ENCODE data around the gene CFAP46. TPM values are rescaled to one million over a fixed set of nuclear protein-coding genes. Genes with fewer than 3 reads are reported as not detected.

The CFAP46 gene
- total and polyA plus RNA-seq, 4 donors, result 0.33 to 0.59 (median 0.42) TPM

GRCh38 chr10:132786884-132787494, 155.4 kb downstream of the CFAP46 start:
- H3K4me3 ChIP-seq (ENCODE audit: low read depth in 1 of 3, low read length in 3 of 3), result no peak overlapping the region
- TF ChIP-seq, protein P1, sequence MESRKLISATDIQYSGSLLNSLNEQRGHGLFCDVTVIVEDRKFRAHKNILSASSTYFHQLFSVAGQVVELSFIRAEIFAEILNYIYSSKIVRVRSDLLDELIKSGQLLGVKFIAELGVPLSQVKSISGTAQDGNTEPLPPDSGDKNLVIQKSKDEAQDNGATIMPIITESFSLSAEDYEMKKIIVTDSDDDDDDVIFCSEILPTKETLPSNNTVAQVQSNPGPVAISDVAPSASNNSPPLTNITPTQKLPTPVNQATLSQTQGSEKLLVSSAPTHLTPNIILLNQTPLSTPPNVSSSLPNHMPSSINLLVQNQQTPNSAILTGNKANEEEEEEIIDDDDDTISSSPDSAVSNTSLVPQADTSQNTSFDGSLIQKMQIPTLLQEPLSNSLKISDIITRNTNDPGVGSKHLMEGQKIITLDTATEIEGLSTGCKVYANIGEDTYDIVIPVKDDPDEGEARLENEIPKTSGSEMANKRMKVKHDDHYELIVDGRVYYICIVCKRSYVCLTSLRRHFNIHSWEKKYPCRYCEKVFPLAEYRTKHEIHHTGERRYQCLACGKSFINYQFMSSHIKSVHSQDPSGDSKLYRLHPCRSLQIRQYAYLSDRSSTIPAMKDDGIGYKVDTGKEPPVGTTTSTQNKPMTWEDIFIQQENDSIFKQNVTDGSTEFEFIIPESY (IDR thresholded peaks at IDR 0.05), result no peak
- TF ChIP-seq NR2F2 (IDR thresholded peaks at IDR 0.05) (no peak), EGR1 (IDR thresholded peaks at IDR 0.05; ENCODE audit: low read depth in 2 of 2) (no peak)
- TF ChIP-seq, protein P2, sequence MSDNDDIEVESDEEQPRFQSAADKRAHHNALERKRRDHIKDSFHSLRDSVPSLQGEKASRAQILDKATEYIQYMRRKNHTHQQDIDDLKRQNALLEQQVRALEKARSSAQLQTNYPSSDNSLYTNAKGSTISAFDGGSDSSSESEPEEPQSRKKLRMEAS (IDR thresholded peaks at IDR 0.05), result no peak
- no peak overlapping the region for H3K27ac ChIP-seq (ENCODE audit: low read depth in 1 of 2, low read length in 2 of 2)
- peaks cover 2 to 22% (median 6%) of the 10 kb centered on the region in 4 donors for H3K4me1 ChIP-seq (ENCODE audit: control insufficient read depth in 4 of 4, insufficient read depth in 4 of 4, low read length in 3 of 4)
- H3K36me3 ChIP-seq (ENCODE audit: control insufficient read depth in 4 of 4, insufficient read depth in 3 of 4, low read depth in 1 of 4, low read length in 3 of 4), result peaks cover under 1 to 3% (median 2%) of the 10 kb centered on the region in 4 donors
- no peak overlapping the region for H3K9ac ChIP-seq (ENCODE audit: low read depth in 1 of 2, low read length in 2 of 2)
- no peak for DNase-seq (ENCODE audit: low spot score)
- H3K9me3 ChIP-seq (ENCODE audit: control insufficient read depth in 4 of 4, low read length in 3 of 4), result peaks cover 0 to 10% (median 3%) of the 10 kb centered on the region in 4 donors
- peaks cover 0 to 54% (median 3%) of the 10 kb centered on the region in 4 donors for H3K27me3 ChIP-seq (ENCODE audit: control insufficient read depth in 4 of 4, insufficient read depth in 4 of 4, low read length in 3 of 4)
- 4% methylated on average over 80 of the region's 80 CpGs for WGBS

DNA sequence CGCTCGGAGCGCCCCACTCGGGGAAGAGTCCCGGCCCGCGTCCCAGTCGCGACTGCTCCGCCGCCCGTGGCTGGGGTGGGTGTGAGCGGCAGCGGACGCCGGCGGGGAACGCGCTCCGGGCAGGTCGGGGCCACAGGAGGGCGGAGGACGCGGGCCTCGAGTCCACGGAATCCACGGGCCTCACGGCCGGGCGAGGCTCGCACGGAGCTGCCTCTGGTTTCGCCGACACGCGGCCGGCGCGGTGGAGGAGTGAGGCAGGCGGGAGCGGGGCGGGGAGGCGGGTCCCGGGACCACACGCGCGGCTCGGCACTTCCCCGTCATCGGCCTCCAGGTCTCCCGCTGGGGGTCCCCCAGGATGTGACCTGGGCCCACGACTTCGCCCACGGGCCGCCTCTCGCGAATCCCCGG, 155.9 kb downstream of the CFAP46 start:
- peaks cover 6 to 7% (median 6%) of the 10 kb centered on the region in 4 donors for H3K36me3 ChIP-seq (ENCODE audit: control insufficient read depth in 4 of 4, insufficient read depth in 3 of 4, low read depth in 1 of 4, low read length in 3 of 4)
- H3K9me3 ChIP-seq (ENCODE audit: control insufficient read depth in 4 of 4, low read length in 3 of 4), result peaks cover 0 to 10% (median 3%) of the 10 kb centered on the region in 4 donors
- H3K4me3 ChIP-seq (ENCODE audit: low read depth in 1 of 3, low read length in 3 of 3), result no peak overlapping the region
- H3K9ac ChIP-seq (ENCODE audit: low read depth in 1 of 2, low read length in 2 of 2), result no peak overlapping the region
- H3K4me1 ChIP-seq (ENCODE audit: control insufficient read depth in 4 of 4, insufficient read depth in 4 of 4, low read length in 3 of 4), result peaks cover 2 to 22% (median 6%) of the 10 kb centered on the region in 4 donors
- H3K27me3 ChIP-seq (ENCODE audit: control insufficient read depth in 4 of 4, insufficient read depth in 4 of 4, low read length in 3 of 4), result peaks cover 0 to 54% (median 3%) of the 10 kb centered on the region in 4 donors
- WGBS, result 11% methylated on average over 58 of the region's 58 CpGs
- no peak overlapping the region for H3K27ac ChIP-seq (ENCODE audit: low read depth in 1 of 2, low read length in 2 of 2)
- TF ChIP-seq, protein P3, sequence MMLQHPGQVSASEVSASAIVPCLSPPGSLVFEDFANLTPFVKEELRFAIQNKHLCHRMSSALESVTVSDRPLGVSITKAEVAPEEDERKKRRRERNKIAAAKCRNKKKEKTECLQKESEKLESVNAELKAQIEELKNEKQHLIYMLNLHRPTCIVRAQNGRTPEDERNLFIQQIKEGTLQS (IDR thresholded peaks at IDR 0.05), result no peak
- TF ChIP-seq HNF4G (IDR thresholded peaks at IDR 0.05) (no peak), FOXA1 (IDR thresholded peaks at IDR 0.05) (no peak), HNF4A (conservative IDR thresholded peaks at IDR 0.05) (no peak), RXRA (IDR thresholded peaks at IDR 0.05) (no peak), TAF1 (conservative IDR thresholded peaks at IDR 0.05) (no peak), YY1 (IDR thresholded peaks at IDR 0.05) (no peak), REST (IDR thresholded peaks at IDR 0.05) (no peak)
- TF ChIP-seq, protein P2 (IDR thresholded peaks at IDR 0.05), result no peak
- no peak for DNase-seq (ENCODE audit: low spot score)

Measured in liver (tissue), 9 donors.